Chondrocyte (in vitro differentiated cells): ENCODE data around the gene TEF. TPM values are rescaled to one million over a fixed set of nuclear protein-coding genes. Genes with fewer than 3 reads are reported as not detected.
"Not testable (repeated sequence)": the region's sequence is repeated elsewhere in the genome, so short reads cannot be mapped to it uniquely, and the experiment has no call there.

Experiments
- DNase-seq: peaks from one replicate; pipeline ENCODE4 v3.0.0; 2021; ENCODE audit warnings: mixed read lengths, low spot score
- H3K27ac Mint-ChIP-seq: one replicate; pipeline ENCODE4 v1.8.0; 2021; ENCODE audit warnings: mild to moderate bottlenecking, moderate library complexity, mixed read lengths; ENCODE audit not compliant: unreplicated experiment
- H3K27me3 Mint-ChIP-seq: 2 replicates; pipeline ENCODE4 v1.8.0; 2021; ENCODE audit warnings: low read depth, mixed read lengths
- H3K36me3 Mint-ChIP-seq: 2 replicates; pipeline ENCODE4 v1.8.0; 2021; ENCODE audit warnings: low read depth, mixed read lengths
- H3K4me1 Mint-ChIP-seq: 2 replicates; pipeline ENCODE4 v1.8.0; 2021; ENCODE audit warnings: low read depth, mild to moderate bottlenecking, mixed read lengths
- H3K4me3 Mint-ChIP-seq: one replicate; pipeline ENCODE4 v1.8.0; 2021; ENCODE audit warnings: mild to moderate bottlenecking, moderate library complexity, mixed read lengths; ENCODE audit not compliant: unreplicated experiment
- H3K9me3 Mint-ChIP-seq: 2 replicates; pipeline ENCODE4 v1.8.0; 2021; ENCODE audit warnings: low read depth, mixed read lengths
- total RNA-seq: library from RNA; stranded (reverse); gene quantifications from 3 replicates; pipeline ENCODE4 v1.2.1, GENCODE V29; 2021
- TF ChIP-seq, protein P1 (sequence below): fragments of 200-600 bp; sonication (generic); IDR thresholded peaks from 2 replicates; pipeline ENCODE4 v1.5.0; 2021; ENCODE audit warnings: antibody characterized with exemption, mild to moderate bottlenecking, moderate library complexity

Gene TEF
- total RNA-seq, 1 donor from 2014 or later, result 3.2 TPM

DNA sequence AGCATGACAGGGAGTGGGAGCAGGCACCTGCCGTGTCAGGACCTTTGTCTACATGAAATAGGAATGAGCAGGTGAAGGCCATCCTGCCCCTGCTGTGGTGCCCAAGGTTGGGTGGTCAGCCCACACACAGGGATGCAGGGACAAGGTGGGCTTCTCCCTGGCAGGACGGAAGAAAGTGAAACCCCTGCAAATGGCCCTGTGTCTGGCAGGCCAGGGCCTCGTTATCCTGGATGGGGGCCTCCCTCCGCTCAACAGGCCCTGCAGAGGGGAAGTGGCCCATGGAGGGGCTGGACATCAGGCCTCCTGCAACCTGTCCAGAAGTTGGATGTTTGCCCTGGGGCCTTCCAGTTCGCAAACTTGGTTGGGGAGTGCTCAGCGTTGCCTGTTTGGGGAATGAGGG is 49.9 kb downstream of the TEF start:
- H3K27ac Mint-ChIP-seq, result no peak overlapping the region
- TF ChIP-seq, protein P1, sequence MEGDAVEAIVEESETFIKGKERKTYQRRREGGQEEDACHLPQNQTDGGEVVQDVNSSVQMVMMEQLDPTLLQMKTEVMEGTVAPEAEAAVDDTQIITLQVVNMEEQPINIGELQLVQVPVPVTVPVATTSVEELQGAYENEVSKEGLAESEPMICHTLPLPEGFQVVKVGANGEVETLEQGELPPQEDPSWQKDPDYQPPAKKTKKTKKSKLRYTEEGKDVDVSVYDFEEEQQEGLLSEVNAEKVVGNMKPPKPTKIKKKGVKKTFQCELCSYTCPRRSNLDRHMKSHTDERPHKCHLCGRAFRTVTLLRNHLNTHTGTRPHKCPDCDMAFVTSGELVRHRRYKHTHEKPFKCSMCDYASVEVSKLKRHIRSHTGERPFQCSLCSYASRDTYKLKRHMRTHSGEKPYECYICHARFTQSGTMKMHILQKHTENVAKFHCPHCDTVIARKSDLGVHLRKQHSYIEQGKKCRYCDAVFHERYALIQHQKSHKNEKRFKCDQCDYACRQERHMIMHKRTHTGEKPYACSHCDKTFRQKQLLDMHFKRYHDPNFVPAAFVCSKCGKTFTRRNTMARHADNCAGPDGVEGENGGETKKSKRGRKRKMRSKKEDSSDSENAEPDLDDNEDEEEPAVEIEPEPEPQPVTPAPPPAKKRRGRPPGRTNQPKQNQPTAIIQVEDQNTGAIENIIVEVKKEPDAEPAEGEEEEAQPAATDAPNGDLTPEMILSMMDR, result no peak
- no peak overlapping the region for H3K4me3 Mint-ChIP-seq
- peaks cover 27% of the 10 kb centered on the region for H3K36me3 Mint-ChIP-seq
- no peaks in the 10 kb centered on the region for H3K27me3 Mint-ChIP-seq
- H3K9me3 Mint-ChIP-seq, result no peaks in the 10 kb centered on the region
- DNase-seq, result no peak
- peaks cover 9% of the 10 kb centered on the region for H3K4me1 Mint-ChIP-seq

DNA sequence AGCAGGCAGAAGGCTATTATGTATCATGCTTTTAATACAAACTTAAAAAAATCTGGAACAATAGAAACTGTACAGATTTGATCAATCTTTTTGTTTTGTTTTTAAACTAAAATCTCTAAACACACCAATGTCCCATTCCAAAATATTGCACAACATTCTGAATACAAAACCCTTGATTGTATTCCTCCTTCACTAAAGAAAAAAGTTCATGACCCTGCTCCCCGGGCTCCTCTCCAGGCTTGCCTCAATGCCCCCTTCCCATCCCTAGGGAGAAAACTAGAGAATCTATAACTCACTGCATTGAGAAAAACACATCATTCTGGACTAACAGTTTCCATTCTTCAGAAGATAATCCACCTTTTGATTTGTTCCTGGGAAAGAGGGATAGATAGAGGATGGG is 51.7 kb downstream of the TEF start:
- DNase-seq, H3K9me3 Mint-ChIP-seq, H3K27ac Mint-ChIP-seq, H3K4me3 Mint-ChIP-seq, H3K27me3 Mint-ChIP-seq, H3K4me1 Mint-ChIP-seq: not testable (repeated sequence)
- H3K36me3 Mint-ChIP-seq, result peaks cover 31% of the 10 kb centered on the region

DNA sequence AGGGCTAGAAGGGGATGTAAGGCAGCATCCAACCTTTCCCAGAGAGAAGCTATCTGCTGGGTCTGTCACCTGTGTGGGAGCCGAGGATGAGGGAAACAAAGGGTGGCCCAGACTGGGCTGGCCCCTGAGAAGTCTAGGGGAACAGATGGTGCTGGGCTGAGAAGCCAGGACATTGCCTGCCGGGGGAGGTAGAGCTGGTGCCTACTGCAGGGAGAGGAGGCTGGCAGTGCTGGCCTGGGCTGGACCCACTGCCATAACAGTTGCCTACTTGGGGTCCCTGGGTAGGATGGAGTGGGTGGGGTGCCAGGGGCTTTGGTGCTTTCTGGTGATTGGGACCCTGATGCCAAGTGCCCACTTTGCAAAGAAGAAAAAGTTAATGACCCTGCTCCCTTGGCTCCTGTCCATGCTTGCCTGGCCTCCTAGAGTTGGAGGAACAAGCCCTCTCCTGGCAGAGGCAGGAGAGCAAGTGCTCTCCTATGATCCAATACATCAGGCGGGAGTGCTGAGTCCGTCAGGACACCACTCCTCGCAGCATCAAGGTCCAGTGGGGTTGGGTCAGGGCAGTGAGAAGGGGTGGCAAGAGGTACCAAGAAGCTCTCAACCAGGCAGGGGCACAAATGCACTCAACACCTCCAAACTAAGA is 52.7 kb downstream of the TEF start:
- H3K27ac Mint-ChIP-seq, H3K9me3 Mint-ChIP-seq, H3K27me3 Mint-ChIP-seq, H3K4me3 Mint-ChIP-seq, DNase-seq: not testable (repeated sequence)
- H3K36me3 Mint-ChIP-seq, result peaks cover 31% of the 10 kb centered on the region
- H3K4me1 Mint-ChIP-seq, result peaks cover 15% of the 10 kb centered on the region

DNA sequence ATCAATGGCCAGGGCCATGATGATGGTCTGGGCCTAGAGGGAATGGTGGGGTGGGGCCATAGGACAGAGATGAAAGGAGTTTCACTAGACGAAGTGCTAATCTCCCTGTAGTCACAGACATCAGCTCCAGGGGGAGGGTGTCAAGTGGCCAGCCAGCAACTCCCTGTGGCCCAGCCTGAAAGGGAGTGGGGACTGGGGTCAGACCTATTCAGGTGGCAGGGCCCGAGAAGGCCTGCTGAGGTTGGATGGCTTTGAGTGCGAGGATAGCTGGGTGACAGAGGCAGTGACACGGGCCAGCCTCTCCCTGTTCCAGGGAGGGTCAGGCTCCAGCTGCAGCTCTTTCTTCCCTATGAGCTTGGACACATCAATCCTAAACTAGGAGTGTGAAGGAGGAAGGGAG is 53.8 kb downstream of the TEF start:
- H3K9me3 Mint-ChIP-seq, result no peaks in the 10 kb centered on the region
- no peak overlapping the region for H3K4me3 Mint-ChIP-seq
- H3K4me1 Mint-ChIP-seq, result peaks cover 11% of the 10 kb centered on the region
- TF ChIP-seq, protein P1, result no peak
- no peak overlapping the region for H3K27ac Mint-ChIP-seq
- DNase-seq, result no peak
- H3K36me3 Mint-ChIP-seq, result peaks cover 31% of the 10 kb centered on the region
- H3K27me3 Mint-ChIP-seq, result no peaks in the 10 kb centered on the region

DNA sequence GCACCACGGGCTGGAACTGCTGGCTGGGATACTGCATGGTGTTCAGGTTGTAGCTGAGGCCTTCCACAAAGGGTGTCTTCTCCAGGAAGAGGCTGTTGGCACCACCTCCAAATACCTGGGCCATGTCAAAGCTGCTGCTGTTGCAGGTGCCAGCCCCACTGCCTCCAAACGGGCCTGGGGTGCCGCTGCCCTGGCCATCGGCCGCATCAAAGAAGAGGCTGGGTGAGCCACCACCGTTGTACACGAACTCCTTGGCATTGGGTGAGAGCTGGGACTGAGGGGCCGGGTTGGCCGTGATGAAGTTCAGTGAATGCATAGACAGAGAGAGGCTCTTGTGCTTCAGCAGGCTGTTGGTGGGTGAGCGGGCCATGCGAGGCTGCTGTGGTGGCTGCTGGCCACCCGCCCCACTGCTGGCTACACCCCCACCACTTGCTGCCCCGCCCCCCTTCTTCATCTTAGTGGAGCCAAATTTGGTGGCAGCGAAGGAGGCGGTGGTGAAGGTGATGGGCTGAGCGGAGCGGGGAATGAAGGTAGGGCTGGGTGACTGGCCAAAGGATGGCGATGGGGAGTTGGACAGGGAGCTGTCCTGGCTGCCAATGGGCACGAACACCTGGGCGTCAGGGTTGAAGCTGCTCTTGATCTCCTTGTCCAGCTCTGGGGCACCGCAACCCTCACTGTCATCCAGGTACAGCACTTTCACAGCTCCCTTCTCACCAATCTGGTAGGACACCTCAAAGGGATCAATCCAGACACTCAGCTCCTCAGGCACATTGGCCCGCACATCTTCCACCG is 54.8 kb downstream of the TEF start:
- DNase-seq, result no peak
- H3K27ac Mint-ChIP-seq, result peak overlapping the region; percentile 4
- no peak overlapping the region for H3K4me3 Mint-ChIP-seq
- TF ChIP-seq, protein P1, result no peak
- no peaks in the 10 kb centered on the region for H3K9me3 Mint-ChIP-seq
- no peaks in the 10 kb centered on the region for H3K27me3 Mint-ChIP-seq
- H3K36me3 Mint-ChIP-seq, result peaks cover 27% of the 10 kb centered on the region
- peaks cover 14% of the 10 kb centered on the region for H3K4me1 Mint-ChIP-seq

DNA sequence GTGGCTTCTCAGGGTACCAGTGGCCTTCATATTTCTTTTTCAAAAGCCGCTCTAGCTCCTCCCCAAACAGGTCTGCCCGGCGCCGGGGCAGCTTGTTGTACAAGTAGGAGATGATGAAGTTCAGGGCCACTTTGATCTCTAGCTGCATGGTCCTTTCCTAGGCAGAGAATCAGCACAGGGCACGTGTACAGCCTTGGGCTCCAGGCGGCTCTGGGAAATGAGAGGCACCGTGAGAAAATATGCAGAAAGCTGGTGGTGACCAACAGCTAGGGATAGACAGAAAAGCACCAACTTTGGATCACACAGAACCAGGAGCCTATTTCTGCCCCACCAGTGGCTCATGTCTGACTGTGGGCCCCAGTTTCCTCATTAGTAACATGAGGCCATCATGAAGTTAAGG is 55.5 kb downstream of the TEF start:
- Mint-ChIP-seq H3K27ac (no peak overlapping the region), H3K4me1 (peaks cover 18% of the 10 kb centered on the region), H3K27me3 (no peaks in the 10 kb centered on the region), H3K4me3 (no peak overlapping the region), H3K36me3 (peaks cover 26% of the 10 kb centered on the region), H3K9me3 (no peaks in the 10 kb centered on the region)
- TF ChIP-seq, protein P1, result no peak
- no peak for DNase-seq

DNA sequence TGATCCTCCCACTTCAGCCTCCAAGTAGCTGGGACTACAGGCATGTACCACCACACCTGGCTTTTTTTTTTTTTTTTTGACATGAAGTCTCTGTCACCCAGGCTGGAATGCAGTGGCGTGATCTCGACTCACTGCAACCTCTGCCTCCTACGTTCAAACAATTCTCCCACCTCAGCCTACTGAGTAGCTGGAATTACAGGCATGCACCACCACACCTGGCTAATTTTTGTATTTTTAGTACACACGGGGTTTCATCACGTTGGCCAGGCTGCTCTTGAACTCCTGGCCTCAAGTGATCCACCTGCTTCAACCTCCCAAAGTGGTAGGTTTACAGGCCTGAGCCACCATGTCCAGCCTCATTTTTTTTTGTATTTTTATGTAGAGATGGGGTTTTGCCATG is 58.8 kb downstream of the TEF start:
- not testable (repeated sequence) for H3K27me3 Mint-ChIP-seq, H3K4me3 Mint-ChIP-seq, DNase-seq, H3K9me3 Mint-ChIP-seq
- peak overlapping the region; percentile 17 for H3K27ac Mint-ChIP-seq
- peaks cover 37% of the 10 kb centered on the region for H3K4me1 Mint-ChIP-seq
- H3K36me3 Mint-ChIP-seq, result peaks cover 20% of the 10 kb centered on the region
